ENCODE results near the gene ITPRIP.

DNA sequence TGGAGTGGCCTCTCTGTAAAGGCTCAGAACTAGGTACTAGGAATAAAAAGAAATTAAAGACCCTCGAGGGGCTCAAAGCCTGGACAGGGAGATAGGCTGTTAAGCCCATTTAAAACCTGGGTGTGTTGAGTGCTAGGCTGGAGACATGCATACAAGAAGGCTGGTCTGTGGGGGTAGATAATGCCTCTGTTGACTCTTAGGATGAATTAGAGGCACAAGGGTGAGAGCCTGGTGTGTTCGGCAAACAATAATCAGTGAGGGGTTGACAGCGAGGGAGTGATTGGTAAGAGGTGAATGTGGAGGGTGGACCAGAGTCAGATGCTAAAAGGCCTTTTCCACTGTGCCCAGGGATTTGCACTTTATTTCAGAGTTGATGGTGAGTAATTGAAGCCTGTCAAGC, 56.6 kb downstream of the ITPRIP start:
- TF ChIP-seq, protein P1, sequence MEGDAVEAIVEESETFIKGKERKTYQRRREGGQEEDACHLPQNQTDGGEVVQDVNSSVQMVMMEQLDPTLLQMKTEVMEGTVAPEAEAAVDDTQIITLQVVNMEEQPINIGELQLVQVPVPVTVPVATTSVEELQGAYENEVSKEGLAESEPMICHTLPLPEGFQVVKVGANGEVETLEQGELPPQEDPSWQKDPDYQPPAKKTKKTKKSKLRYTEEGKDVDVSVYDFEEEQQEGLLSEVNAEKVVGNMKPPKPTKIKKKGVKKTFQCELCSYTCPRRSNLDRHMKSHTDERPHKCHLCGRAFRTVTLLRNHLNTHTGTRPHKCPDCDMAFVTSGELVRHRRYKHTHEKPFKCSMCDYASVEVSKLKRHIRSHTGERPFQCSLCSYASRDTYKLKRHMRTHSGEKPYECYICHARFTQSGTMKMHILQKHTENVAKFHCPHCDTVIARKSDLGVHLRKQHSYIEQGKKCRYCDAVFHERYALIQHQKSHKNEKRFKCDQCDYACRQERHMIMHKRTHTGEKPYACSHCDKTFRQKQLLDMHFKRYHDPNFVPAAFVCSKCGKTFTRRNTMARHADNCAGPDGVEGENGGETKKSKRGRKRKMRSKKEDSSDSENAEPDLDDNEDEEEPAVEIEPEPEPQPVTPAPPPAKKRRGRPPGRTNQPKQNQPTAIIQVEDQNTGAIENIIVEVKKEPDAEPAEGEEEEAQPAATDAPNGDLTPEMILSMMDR (IDR thresholded peaks at IDR 0.05; ENCODE audit: low read length), result no peak
- no peak for TF ChIP-seq EZH2 (IDR thresholded peaks at IDR 0.05; ENCODE audit: borderline replicate concordance, low read length)

Measured in OCI-LY1 (cell line).